Heart left ventricle (tissue), 16 donors: ENCODE measurements around the gene CRHR1. TPM values are rescaled to one million over a fixed set of nuclear protein-coding genes. Genes with fewer than 3 reads are reported as not detected.

Experiments
- ATAC-seq, 4 donors: fragments of 200-7000 bp; cut with Tn5 transposase; one replicate each; pipeline ENCODE4 v1.9.1; 2020 to 2022; ENCODE audit warnings: moderate library complexity in 4 of 4, mild to moderate bottlenecking in 3 of 4, moderate number of reproducible peaks in 1 of 4
- DNase-seq, 5 donors: peaks; one replicate each; pipeline ENCODE4 v3.0.0-alpha.2; 2020
- H3K27ac ChIP-seq, 12 donors: fragments of 200-600 bp; sonication (generic) in 4 of 12; one replicate each; pipeline versions ENCODE4 v1.5.0 to v1.8.0; 2016 to 2022; ENCODE audit warnings: mild to moderate bottlenecking in 2 of 12
- H3K27me3 ChIP-seq, 9 donors: fragments of 200-600 bp; sonication (generic) in 2 of 9; one replicate each; pipeline versions ENCODE4 v1.5.1 to v1.8.0; 2016 to 2022; ENCODE audit warnings: mild to moderate bottlenecking in 3 of 9
- H3K36me3 ChIP-seq, 9 donors: fragments of 200-600 bp; sonication (generic) in 2 of 9; one replicate each; pipeline versions ENCODE4 v1.5.0 to v1.8.0; 2018 to 2022; ENCODE audit warnings: mild to moderate bottlenecking in 2 of 9
- H3K4me1 ChIP-seq, 12 donors: fragments of 200-600 bp; sonication (generic) in 4 of 12; one replicate each; pipeline versions ENCODE4 v1.5.0 to v1.8.0; 2016 to 2022; ENCODE audit warnings: mild to moderate bottlenecking in 3 of 12
- H3K4me3 ChIP-seq, 12 donors: fragments of 200-600 bp; sonication (generic) in 4 of 12; one replicate each; pipeline versions ENCODE4 v1.5.0 to v1.8.0; 2017 to 2022; ENCODE audit warnings: mild to moderate bottlenecking in 9 of 12, moderate library complexity in 4 of 12
- H3K9me3 ChIP-seq, 12 donors: fragments of 200-600 bp; sonication (generic) in 4 of 12; one replicate each; pipeline versions ENCODE4 v1.5.0 to v1.8.0; 2016 to 2022; ENCODE audit warnings: mild to moderate bottlenecking in 1 of 12
- CTCF ChIP-seq, 12 donors: fragments of 200-600 bp; sonication (generic) in 4 of 12; IDR thresholded peaks; one replicate each; pipeline versions ENCODE4 v1.5.0 to v1.8.0; 2018 to 2022; ENCODE audit warnings: antibody characterized with exemption in 12 of 12, mild to moderate bottlenecking in 5 of 12
- POLR2A ChIP-seq, 2 donors: fragments of 450-650 bp; IDR thresholded peaks; one replicate each; pipeline ENCODE4 v1.6.1; 2017; ENCODE audit warnings: antibody characterized with exemption in 2 of 2, mild to moderate bottlenecking in 2 of 2, moderate library complexity in 2 of 2
- WGBS, 4 donors: extraction: QIAGEN DNeasy Blood & Tissue Kit in 2 of 4; methylation state at CpG; one replicate each; pipeline versions ENCODE4 v1.1.5 to v1.1.7; 2013 to 2018; 5-methylcytosine and 5-hydroxymethylcytosine counted together
- intact Hi-C, 10 donors: fragments of 100-400 bp; cut with DNase I; formaldehyde crosslinking; loops; one replicate each; pipeline versions ENCODE4 v1.11.1 to v1.14.2; 2022
- polyA plus RNA-seq, 2 donors: library from polyadenylated mRNA; stranded (reverse); fragments of 200-250 nt; gene quantifications; one replicate each; pipeline ENCODE4 v1.2.3, GENCODE V29; 2013
- total RNA-seq, 9 donors: library from RNA; depleted of rRNA in 2 of 9; stranded (reverse); fragments of >200 nt in 2 of 9; fragmentation: NEBNext Ultra II Directional in 3 of 9; extraction: Animal tissue kit (Norgen Biotek cat#: 25700) in 3 of 9; gene quantifications; one replicate each; pipeline versions ENCODE4 v1.1.0 to v1.2.4, GENCODE V29; 2016 to 2023
- donor health status: ischemic (EF 13 %, LVEDD 7.1; RV severe dilation, severe dysfunction).
- donor health status: healthy with polysubstance abuse.
- donor health status: DM: no; HTN: yes; CAD: no.
- donor health status: DM: no; HTN: no; CAD: no.
- donor health status: ischemic (EF 25% LVEDD 6.9; RV normal size, moderate dysfunction).
- donor health status: ischemic (EF 25% LVEDD 5.7; RV mildly dilated, moderate dysfunction).
- donor health status: healthy.
- donor health status: DM: yes; HTN: yes; CAD: no.
- donor health status: ischemic (EF 35%, LVEDD 5.7; RV mildly dilated, moderate dysfunction).
- donor health status: nonischemic (EF 11% LVEDD 7.7; RV severe dilation, severe dysfunction).
- donor health status: DM: yes; HTN: yes; CAD: no.
- donor health status: PGD.
- donor health status: ischemic (EF 29% LVEDD 5.4; RV normal size, mild dysfunction).
- donor health status: nonischemic (EF 23%, LVEDD 6.1; RV moderate dilation, normal function).

The CRHR1 gene
- total and polyA plus RNA-seq, 11 donors = 0.52 TPM; not detected in 10

- TF ChIP-seq POLR2A (IDR thresholded peaks at IDR 0.05) (no peak), CTCF (IDR thresholded peaks at IDR 0.05) (peak; percentile 34 to 63 (median 48))
- Histone ChIP-seq H3K36me3 (no peaks in the 10 kb centered on the region), H3K27ac (no peak overlapping the region), H3K27me3 (peaks cover 13 to 73% (median 40%) of the 10 kb centered on the region in 9 donors), H3K4me1 (peaks cover 6 to 27% (median 19%) of the 10 kb centered on the region in 12 donors), H3K4me3 (peak overlapping the region in 11 of 12 donors; percentile 28 to 58 (median 51)), H3K9me3 (no peaks in the 10 kb centered on the region)
- peak in 1 of 5 donors; percentile 36 for DNase-seq
- intact Hi-C loops = no loop called here
- ATAC-seq = peak in 3 of 4 donors; percentile 36 to 79 (median 47)
- WGBS, 4 donors = 19 to 34% (median 20%) methylated on average over 14 to 32 of the region's 32 CpGs
These were observed 1.1 kb upstream of the CRHR1 start for GRCh38 chr17:45782889-45783592.

- Histone ChIP-seq H3K4me1 (peaks cover 6 to 27% (median 19%) of the 10 kb centered on the region in 12 donors), H3K4me3 (peak overlapping the region; percentile 21 to 58 (median 50)), H3K36me3 (no peaks in the 10 kb centered on the region), H3K27me3 (peaks cover 13 to 78% (median 40%) of the 10 kb centered on the region in 9 donors), H3K27ac (no peak overlapping the region), H3K9me3 (no peaks in the 10 kb centered on the region)
- 0 to 3% (median 1%) methylated on average over 19 to 64 of the region's 64 CpGs for WGBS, 4 donors
- intact Hi-C loops = no loop called here
- TF ChIP-seq CTCF (IDR thresholded peaks at IDR 0.05) = no peak
- TF ChIP-seq POLR2A (IDR thresholded peaks at IDR 0.05) = no peak
- DNase-seq (no peak), ATAC-seq (peak in 1 of 4 donors; percentile 37)
These were observed 377 bp upstream of the CRHR1 start for GRCh38 chr17:45783593-45784292.

- Histone ChIP-seq H3K36me3 (no peaks in the 10 kb centered on the region), H3K27me3 (peaks cover 13 to 89% (median 40%) of the 10 kb centered on the region in 9 donors), H3K9me3 (no peaks in the 10 kb centered on the region), H3K4me3 (peak overlapping the region; percentile 21 to 58 (median 50)), H3K27ac (no peak overlapping the region), H3K4me1 (peaks cover 6 to 27% (median 19%) of the 10 kb centered on the region in 12 donors)
- DNase-seq (no peak), ATAC-seq (peak in 1 of 4 donors; percentile 13)
- WGBS, 4 donors = 1% methylated on average over 33 to 82 of the region's 82 CpGs
- intact Hi-C loops = no loop called here
- TF ChIP-seq POLR2A (IDR thresholded peaks at IDR 0.05) (no peak), CTCF (IDR thresholded peaks at IDR 0.05) (no peak)
These were observed 790 bp downstream of the CRHR1 start for GRCh38 chr17:45784741-45785479.
